WI38 (cell line): ENCODE data around the gene TOPORS.

Experiments
- H3K4me3 ChIP-seq: 2 replicates; pipeline ENCODE4 v1.5.1; 2011; ENCODE audit warnings: low read depth, mild to moderate bottlenecking, control low read depth, low read length
- TF ChIP-seq, protein P1 (sequence below): IDR thresholded peaks from 2 replicates; pipeline ENCODE4 v1.5.1; 2012; ENCODE audit warnings: low read depth, mild to moderate bottlenecking, control low read depth, low read length

TOPORS gene

DNA sequence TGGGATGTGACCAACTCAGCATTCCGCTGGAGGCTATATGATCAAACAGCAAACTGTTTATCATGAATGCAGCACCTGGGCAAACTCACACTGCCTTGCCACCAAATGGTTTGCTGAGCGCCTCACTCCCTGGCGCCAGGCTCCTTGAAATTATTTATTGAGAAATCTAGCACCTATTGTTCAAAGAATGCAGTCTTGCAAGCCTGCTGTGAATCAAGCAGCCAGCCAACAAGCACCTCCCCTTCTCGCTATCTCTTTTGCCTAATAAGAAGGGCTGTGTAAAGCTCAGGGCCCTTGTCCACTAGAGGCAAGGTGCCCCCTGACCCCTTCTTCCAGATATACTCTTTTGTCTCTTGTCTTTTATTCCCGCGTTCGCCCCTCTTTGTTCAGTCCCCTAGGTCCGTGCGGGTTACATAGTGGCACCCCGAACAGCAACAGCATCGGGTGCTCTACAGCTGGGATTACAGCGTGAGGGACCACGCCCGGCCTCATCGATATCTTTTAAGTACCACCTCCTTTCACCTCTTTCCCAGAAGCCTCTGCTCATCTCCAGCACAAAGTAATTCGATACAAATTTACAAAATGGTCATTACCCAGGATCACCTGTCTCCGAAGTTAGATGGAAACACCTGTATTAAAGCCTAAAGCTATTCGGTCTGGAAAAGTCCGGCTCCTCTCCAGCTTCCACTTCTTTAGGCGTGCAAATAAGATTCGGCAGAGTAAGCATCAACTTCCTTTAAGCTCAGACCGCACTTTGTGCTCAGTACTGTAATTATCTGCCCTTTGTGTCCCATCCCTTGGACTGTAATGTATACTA, 27.3 kb downstream of the TOPORS start:
- TF ChIP-seq, protein P1, sequence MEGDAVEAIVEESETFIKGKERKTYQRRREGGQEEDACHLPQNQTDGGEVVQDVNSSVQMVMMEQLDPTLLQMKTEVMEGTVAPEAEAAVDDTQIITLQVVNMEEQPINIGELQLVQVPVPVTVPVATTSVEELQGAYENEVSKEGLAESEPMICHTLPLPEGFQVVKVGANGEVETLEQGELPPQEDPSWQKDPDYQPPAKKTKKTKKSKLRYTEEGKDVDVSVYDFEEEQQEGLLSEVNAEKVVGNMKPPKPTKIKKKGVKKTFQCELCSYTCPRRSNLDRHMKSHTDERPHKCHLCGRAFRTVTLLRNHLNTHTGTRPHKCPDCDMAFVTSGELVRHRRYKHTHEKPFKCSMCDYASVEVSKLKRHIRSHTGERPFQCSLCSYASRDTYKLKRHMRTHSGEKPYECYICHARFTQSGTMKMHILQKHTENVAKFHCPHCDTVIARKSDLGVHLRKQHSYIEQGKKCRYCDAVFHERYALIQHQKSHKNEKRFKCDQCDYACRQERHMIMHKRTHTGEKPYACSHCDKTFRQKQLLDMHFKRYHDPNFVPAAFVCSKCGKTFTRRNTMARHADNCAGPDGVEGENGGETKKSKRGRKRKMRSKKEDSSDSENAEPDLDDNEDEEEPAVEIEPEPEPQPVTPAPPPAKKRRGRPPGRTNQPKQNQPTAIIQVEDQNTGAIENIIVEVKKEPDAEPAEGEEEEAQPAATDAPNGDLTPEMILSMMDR = no peak
- H3K4me3 ChIP-seq = peak overlapping the region; percentile 90

DNA sequence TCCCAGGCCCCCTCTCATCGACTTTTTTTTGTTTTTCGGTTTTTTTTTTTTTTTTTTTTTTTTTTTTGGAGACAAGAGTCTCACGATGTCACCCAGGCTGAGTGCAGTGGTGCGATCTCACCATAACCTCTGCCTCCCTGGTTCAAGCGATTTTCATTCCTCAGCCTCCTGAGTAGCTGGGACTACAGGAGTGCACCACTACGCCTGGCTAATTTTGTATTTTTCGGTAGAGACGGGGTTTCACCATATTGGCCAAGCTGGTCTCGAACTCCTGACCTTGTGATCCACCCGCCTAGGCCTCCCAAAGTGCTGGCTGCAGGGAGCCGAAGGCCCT, 27.9 kb downstream of the TOPORS start:
- H3K4me3 ChIP-seq = peak overlapping the region; percentile 90

DNA sequence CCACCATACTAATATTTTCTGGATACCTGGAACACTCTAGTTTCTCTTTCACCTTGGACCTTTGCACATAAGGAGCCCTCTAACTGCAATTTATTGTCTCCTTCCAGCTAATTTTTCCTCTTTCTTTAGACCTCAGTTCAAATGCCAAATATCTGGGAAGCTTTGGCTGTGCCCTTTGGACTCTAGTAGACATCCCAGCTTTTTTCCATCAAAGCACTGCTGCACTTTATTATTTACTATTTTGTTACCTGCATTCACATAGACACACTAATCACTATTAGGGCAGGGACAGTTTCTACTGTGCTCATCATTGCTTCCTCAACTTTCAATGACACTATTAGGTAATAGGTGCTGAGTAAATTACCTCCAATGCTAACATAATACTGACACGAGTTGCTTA, 28.5 kb downstream of the TOPORS start:
- TF ChIP-seq, protein P1 = no peak
- no peak overlapping the region for H3K4me3 ChIP-seq

DNA sequence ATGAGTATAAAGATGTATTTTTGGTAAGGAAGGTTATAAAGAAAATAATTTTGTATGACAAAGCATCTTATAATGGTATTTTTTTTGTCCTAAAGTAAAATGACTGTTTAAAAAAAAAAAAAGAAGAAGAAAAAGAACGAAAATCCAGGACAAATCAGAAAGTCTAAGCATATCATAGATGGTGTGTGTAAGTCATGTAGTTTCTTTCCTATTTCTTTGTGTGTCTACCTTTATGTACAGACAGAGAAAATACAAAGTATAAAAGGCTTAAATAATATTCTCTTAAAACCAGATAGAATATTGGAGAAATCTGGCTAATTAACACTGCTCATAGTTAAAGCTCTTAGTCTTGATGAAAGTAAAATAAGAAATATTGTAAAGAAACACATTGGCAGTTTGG, 34.1 kb downstream of the TOPORS start:
- TF ChIP-seq, protein P1 = no peak
- H3K4me3 ChIP-seq = no peak overlapping the region

DNA sequence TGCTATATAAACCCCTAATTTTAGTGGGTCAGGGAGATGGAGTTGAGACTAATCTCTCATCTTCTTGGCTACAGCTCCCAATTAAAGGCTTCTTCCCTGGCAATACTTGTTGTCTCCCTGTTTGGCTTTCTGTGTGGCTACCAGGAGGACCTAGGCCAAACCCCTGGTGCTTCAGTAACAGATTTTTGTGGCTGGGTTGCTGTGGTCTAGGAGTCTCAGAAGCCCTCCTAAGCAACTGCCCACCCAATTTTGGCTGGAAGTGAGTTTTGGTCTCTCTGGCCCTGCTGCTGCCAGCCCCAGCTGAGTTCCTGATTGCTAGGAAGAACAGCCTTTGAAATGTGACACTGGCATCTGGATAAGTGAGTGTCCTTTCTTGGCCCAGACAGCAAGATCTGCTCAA, 36.1 kb downstream of the TOPORS start:
- TF ChIP-seq, protein P1 = no peak
- H3K4me3 ChIP-seq = no peak overlapping the region

DNA sequence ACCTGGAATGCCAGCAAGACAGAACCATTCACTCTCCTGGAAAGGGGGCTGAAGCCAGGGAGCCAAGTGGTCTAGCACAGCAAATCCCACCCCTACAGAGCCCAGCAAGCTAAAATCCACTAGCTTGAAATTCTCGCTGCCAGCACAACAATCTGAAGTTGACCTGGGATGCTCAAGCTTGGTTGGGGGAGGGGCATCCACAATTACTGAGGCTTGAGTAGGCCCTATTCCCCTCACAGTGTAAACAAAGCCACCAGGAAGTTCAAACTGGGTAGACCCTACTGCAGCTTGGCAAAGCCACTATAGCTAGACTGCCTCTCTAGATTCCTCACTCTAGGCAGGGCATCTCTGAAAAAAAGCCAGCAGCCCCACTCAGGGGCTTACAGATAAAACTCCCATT, 43.7 kb downstream of the TOPORS start:
- TF ChIP-seq, protein P1 = no peak
- no peak overlapping the region for H3K4me3 ChIP-seq

DNA sequence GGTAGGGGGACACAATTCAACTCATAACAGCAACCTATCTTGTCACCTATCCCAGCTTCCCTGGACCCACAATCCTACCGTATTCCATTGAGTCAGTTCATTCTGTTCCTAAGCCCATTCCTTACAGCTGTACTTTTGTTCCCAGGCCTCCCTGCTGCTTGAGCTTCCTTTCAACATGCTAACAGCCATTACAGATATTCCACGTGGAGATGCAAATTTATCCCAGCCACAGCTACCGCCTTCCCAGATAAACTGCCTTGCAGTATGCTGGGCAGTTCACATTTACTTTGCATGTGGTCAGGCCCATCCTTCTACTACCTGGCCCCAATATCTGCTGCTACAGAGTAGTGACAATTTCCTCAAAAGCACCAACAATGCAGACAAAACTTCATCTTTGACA, 49.4 kb downstream of the TOPORS start:
- no peak overlapping the region for H3K4me3 ChIP-seq
- TF ChIP-seq, protein P1 = no peak

DNA sequence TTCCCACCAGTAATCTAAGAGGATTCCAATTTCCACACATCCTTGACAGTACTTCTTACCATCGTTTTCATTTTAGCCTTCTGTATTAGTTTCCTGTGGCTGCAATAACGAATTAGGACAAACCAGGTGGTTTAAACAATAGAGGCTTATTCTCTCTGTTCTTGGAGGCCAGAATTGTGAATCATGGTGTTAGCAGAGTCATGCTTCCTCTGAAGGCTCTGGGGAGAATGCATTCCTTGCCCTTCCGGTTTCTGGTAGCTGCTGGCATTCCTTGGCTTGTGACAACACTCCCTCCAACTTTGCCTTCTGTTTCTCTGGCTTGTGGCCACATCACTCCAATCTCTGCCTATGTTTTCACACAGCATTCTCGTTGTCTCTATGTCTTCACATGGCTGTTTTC, 49.9 kb downstream of the TOPORS start:
- TF ChIP-seq, protein P1 = no peak
- H3K4me3 ChIP-seq = no peak overlapping the region
